HepG2 (cell line): ENCODE data around the gene LCN12. TPM values are rescaled to one million over a fixed set of nuclear protein-coding genes. Genes with fewer than 3 reads are reported as not detected.

Experiments used
- AGO2 ChIP-seq: fragments of 200-400 bp; formaldehyde crosslinking; optimal IDR thresholded peaks from 2 replicates; pipeline ENCODE3; 2017; ENCODE audit warnings: mild to moderate bottlenecking, low read depth, low read length, moderate library complexity
- CBX2 ChIP-seq, 2 experiments: fragments of 200-600 bp in 1 of 2; sonication (generic); formaldehyde crosslinking in 1 of 2; IDR thresholded peaks; 2 replicates each; pipeline versions ENCODE4 v1.7.0 to v1.8.1; 2018 to 2022; ENCODE audit warnings: low read depth in 2 of 2, low read length in 1 of 2, mild to moderate bottlenecking in 1 of 2, missing genetic modification reagents in 1 of 2
- MBNL3 ChIP-seq: fragments of 250-450 bp; sonication (Bioruptor Pico); conservative IDR thresholded peaks from 2 replicates; pipeline ENCODE4 v1.8.0; 2022; ENCODE audit warnings: mild to moderate bottlenecking, inconsistent platforms
- SMARCC2 ChIP-seq: fragments of 450-650 bp; IDR thresholded peaks from 2 replicates; pipeline ENCODE4 v1.6.1; 2017; ENCODE audit warnings: antibody characterized with exemption, mild to moderate bottlenecking
- ZC3H13 ChIP-seq: sonication (generic); formaldehyde crosslinking; IDR thresholded peaks from 2 replicates; pipeline ENCODE4 v1.8.1; 2023; ENCODE audit warnings: mild to moderate bottlenecking, missing genetic modification reagents, moderate library complexity
- polyA plus RNA-seq, 8 experiments: library from polyadenylated mRNA; depleted of rRNA in 3 of 8; stranded (reverse) in 7 of 8; unstranded in 1 of 8; fragments of >200 nt; fragmentation: Illumina TruSeq in 4 of 8; extraction: Trizol in 4 of 8; gene quantifications; 2 replicates each; pipeline versions ENCODE4 v1.2.1 to v1.2.3, GENCODE V29; 2011 to 2016; ENCODE audit warnings: low read depth in 4 of 8, missing spikeins in 1 of 8, mixed read lengths in 1 of 8; ENCODE audit not compliant: insufficient read depth in 1 of 8
- total RNA-seq, 5 experiments: library from RNA; depleted of rRNA; stranded (reverse); fragments of >200 nt; fragmentation: Illumina TruSeq; extraction: Trizol; gene quantifications; 2 replicates each; pipeline ENCODE4 v1.2.3, GENCODE V29; 2016; ENCODE audit warnings: low read depth in 1 of 5
- TF ChIP-seq, protein P1 (sequence below), 2 experiments: fragments of 450-650 bp in 1 of 2; sonication (generic) in 1 of 2; formaldehyde crosslinking in 1 of 2; IDR thresholded peaks; 2 replicates each; pipeline versions ENCODE4 v1.6.1 to v1.8.0; 2016 to 2022; ENCODE audit warnings: antibody characterized with exemption in 1 of 2, mild to moderate bottlenecking in 1 of 2, missing genetic modification reagents in 1 of 2
- TF ChIP-seq, protein P2 (sequence below): sonication (generic); formaldehyde crosslinking; IDR thresholded peaks from 2 replicates; pipeline ENCODE4 v1.4.0; 2020; ENCODE audit warnings: missing genetic modification reagents, borderline replicate concordance
- TF ChIP-seq, protein P3 (sequence below): sonication (generic); formaldehyde crosslinking; IDR thresholded peaks from 2 replicates; pipeline ENCODE4 v1.4.0; 2020; ENCODE audit warnings: mild to moderate bottlenecking, missing genetic modification reagents, borderline replicate concordance
- TF ChIP-seq, protein P4 (sequence below): sonication (generic); formaldehyde crosslinking; IDR thresholded peaks from 2 replicates; pipeline ENCODE4 v1.4.0; 2020; ENCODE audit warnings: missing genetic modification reagents

Gene LCN12
- total and polyA plus RNA-seq, 2 of the 13 experiments (the other 11 are each of a cell fraction or from before 2014, with no cell fraction given) = 3.4 to 6.9 TPM

DNA sequence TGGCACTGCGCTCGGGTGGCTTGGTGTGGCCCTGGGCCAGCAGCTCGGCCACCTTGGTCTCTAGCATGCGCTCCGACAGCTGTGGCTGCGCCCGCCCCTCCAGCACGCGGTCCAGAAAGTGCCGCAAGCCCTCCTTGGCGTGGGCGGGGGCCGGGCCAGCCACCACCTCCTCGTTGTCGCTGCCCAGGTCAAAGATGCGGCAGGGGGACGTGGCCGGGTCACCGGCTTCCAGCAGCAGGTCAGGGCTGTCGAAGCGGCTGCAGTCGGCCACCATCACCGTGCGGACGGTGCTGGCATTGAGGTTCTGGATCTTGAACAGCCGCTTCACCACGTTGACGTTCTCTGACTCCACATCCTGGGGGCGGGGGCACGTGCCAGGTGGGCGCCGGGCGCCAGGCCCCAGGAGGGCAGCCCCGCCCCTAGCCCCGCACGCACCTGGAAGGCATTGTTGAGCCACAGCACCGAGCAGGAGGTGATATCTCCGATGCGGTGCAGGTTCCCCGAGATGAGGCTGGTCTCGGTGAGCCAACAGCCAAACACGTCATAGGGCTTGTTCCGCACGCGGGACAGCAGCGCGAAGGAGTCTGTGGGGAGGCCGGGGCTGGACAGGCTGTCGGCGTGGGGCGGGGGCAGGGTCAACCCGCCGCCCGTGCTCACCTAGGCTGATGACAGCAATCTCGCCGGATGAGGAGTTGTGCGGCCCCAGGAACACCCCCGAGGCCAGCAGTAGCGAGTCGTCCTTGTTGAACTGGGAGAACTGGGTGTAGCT is 9.8 kb upstream of the LCN12 start (continued):
- TF ChIP-seq, protein P1, sequence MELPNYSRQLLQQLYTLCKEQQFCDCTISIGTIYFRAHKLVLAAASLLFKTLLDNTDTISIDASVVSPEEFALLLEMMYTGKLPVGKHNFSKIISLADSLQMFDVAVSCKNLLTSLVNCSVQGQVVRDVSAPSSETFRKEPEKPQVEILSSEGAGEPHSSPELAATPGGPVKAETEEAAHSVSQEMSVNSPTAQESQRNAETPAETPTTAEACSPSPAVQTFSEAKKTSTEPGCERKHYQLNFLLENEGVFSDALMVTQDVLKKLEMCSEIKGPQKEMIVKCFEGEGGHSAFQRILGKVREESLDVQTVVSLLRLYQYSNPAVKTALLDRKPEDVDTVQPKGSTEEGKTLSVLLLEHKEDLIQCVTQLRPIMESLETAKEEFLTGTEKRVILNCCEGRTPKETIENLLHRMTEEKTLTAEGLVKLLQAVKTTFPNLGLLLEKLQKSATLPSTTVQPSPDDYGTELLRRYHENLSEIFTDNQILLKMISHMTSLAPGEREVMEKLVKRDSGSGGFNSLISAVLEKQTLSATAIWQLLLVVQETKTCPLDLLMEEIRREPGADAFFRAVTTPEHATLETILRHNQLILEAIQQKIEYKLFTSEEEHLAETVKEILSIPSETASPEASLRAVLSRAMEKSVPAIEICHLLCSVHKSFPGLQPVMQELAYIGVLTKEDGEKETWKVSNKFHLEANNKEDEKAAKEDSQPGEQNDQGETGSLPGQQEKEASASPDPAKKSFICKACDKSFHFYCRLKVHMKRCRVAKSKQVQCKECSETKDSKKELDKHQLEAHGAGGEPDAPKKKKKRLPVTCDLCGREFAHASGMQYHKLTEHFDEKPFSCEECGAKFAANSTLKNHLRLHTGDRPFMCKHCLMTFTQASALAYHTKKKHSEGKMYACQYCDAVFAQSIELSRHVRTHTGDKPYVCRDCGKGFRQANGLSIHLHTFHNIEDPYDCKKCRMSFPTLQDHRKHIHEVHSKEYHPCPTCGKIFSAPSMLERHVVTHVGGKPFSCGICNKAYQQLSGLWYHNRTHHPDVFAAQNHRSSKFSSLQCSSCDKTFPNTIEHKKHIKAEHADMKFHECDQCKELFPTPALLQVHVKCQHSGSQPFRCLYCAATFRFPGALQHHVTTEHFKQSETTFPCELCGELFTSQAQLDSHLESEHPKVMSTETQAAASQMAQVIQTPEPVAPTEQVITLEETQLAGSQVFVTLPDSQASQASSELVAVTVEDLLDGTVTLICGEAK (IDR thresholded peaks at IDR 0.05) = no peak
- TF ChIP-seq, protein P1 (CRISPR knock-in tag; IDR thresholded peaks at IDR 0.05) = no peak
- TF ChIP-seq SMARCC2 (no peak), ZC3H13 (CRISPR knock-in tag) (0 out of 2 replicates have a peak, but pooled peaks have one; percentile 29), AGO2 (peak; percentile 2), CBX2 (IDR thresholded peaks at IDR 0.05; ENCODE audit: low read depth, low read length) (no peak), CBX2 (CRISPR knock-in tag; IDR thresholded peaks at IDR 0.05; ENCODE audit: low read depth) (no peak), MBNL3 (CRISPR knock-in tag) (no peak)
- TF ChIP-seq, protein P2, sequence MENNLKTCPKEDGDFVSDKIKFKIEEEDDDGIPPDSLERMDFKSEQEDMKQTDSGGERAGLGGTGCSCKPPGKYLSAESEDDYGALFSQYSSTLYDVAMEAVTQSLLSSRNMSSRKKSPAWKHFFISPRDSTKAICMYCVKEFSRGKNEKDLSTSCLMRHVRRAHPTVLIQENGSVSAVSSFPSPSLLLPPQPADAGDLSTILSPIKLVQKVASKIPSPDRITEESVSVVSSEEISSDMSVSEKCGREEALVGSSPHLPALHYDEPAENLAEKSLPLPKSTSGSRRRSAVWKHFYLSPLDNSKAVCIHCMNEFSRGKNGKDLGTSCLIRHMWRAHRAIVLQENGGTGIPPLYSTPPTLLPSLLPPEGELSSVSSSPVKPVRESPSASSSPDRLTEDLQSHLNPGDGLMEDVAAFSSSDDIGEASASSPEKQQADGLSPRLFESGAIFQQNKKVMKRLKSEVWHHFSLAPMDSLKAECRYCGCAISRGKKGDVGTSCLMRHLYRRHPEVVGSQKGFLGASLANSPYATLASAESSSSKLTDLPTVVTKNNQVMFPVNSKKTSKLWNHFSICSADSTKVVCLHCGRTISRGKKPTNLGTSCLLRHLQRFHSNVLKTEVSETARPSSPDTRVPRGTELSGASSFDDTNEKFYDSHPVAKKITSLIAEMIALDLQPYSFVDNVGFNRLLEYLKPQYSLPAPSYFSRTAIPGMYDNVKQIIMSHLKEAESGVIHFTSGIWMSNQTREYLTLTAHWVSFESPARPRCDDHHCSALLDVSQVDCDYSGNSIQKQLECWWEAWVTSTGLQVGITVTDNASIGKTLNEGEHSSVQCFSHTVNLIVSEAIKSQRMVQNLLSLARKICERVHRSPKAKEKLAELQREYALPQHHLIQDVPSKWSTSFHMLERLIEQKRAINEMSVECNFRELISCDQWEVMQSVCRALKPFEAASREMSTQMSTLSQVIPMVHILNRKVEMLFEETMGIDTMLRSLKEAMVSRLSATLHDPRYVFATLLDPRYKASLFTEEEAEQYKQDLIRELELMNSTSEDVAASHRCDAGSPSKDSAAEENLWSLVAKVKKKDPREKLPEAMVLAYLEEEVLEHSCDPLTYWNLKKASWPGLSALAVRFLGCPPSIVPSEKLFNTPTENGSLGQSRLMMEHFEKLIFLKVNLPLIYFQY (CRISPR knock-in tag) = no peak
- TF ChIP-seq, protein P3, sequence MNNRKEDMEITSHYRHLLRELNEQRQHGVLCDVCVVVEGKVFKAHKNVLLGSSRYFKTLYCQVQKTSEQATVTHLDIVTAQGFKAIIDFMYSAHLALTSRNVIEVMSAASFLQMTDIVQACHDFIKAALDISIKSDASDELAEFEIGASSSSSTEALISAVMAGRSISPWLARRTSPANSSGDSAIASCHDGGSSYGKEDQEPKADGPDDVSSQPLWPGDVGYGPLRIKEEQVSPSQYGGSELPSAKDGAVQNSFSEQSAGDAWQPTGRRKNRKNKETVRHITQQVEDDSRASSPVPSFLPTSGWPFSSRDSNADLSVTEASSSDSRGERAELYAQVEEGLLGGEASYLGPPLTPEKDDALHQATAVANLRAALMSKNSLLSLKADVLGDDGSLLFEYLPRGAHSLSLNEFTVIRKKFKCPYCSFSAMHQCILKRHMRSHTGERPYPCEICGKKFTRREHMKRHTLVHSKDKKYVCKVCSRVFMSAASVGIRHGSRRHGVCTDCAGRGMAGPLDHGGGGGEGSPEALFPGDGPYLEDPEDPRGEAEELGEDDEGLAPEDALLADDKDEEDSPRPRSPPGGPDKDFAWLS = no peak
- TF ChIP-seq, protein P4, sequence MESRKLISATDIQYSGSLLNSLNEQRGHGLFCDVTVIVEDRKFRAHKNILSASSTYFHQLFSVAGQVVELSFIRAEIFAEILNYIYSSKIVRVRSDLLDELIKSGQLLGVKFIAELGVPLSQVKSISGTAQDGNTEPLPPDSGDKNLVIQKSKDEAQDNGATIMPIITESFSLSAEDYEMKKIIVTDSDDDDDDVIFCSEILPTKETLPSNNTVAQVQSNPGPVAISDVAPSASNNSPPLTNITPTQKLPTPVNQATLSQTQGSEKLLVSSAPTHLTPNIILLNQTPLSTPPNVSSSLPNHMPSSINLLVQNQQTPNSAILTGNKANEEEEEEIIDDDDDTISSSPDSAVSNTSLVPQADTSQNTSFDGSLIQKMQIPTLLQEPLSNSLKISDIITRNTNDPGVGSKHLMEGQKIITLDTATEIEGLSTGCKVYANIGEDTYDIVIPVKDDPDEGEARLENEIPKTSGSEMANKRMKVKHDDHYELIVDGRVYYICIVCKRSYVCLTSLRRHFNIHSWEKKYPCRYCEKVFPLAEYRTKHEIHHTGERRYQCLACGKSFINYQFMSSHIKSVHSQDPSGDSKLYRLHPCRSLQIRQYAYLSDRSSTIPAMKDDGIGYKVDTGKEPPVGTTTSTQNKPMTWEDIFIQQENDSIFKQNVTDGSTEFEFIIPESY (CRISPR knock-in tag) = peak; percentile 80
